SK-N-SH (cell line): Measurements from ENCODE around the gene PLCXD1. TPM values are rescaled to one million over a fixed set of nuclear protein-coding genes. Genes with fewer than 3 reads are reported as not detected.
"Not testable (repeated sequence)": the region's sequence is repeated elsewhere in the genome, so short reads cannot be mapped to it uniquely, and the experiment has no call there.

ENCODE experiments used
- CTCF ChIA-PET: fragments of 300-600, 350-600 bp; formaldehyde crosslinking; extraction: SDS; loops from one replicate; lab custom pipeline; 2021; lab: Yijun Ruan, JAX
- POLR2A ChIA-PET: fragments of 350-600 bp; sonication (Branson Sonifier 250); formaldehyde crosslinking; extraction: SDS; loops from one replicate; lab custom pipeline; 2020; ENCODE audit warnings: antibody characterized with exemption, inconsistent platforms; lab: Yijun Ruan, JAX
- DNase-seq: peaks from one replicate; pipeline ENCODE4 v3.0.0; 2012
- H2AFZ ChIP-seq: fragments of 200-600 bp; sonication (generic); 2 replicates; pipeline ENCODE4 v1.8.1; 2016; ENCODE audit warnings: antibody characterized with exemption, mild to moderate bottlenecking, low read depth
- H3F3A ChIP-seq: fragments of 200-600 bp; sonication (generic); replicated peaks from 2 replicates; pipeline ENCODE3; 2016; ENCODE audit warnings: antibody characterized with exemption, mild to moderate bottlenecking; ENCODE audit not compliant: insufficient read depth
- H3K27ac ChIP-seq, 2 experiments: fragments of 200-500 bp in 1 of 2; fragments of 200-600 bp in 1 of 2; sonication (Bioruptor generic) in 1 of 2; sonication (generic), shearing (Covaris generic) in 1 of 2; 2 replicates each; pipeline versions ENCODE4 v1.5.1 to v1.6.1; 2014 to 2016; ENCODE audit warnings: low read depth in 2 of 2, inconsistent platforms in 1 of 2, low read length in 1 of 2, mild to moderate bottlenecking in 1 of 2, mixed read lengths in 1 of 2
- H3K27me3 ChIP-seq: fragments of 200-600 bp; sonication (generic), shearing (Covaris generic); 2 replicates; pipeline ENCODE4 v1.6.1; 2016; ENCODE audit warnings: mixed run types; ENCODE audit not compliant: insufficient read depth
- H3K36me3 ChIP-seq, 2 experiments: fragments of 200-500 bp in 1 of 2; fragments of 200-600 bp in 1 of 2; sonication (Bioruptor generic) in 1 of 2; sonication (generic) in 1 of 2; replicated peaks in 1 of 2; 2 replicates each; pipeline versions ENCODE3 to v1.5.1; 2014 to 2016; ENCODE audit warnings: low read length in 1 of 2, mild to moderate bottlenecking in 1 of 2; ENCODE audit not compliant: insufficient read depth in 2 of 2, control insufficient read depth in 1 of 2
- H3K4me1 ChIP-seq, 2 experiments: fragments of 200-500 bp in 1 of 2; fragments of 200-600 bp in 1 of 2; sonication (Bioruptor generic) in 1 of 2; sonication (generic), shearing (Covaris generic) in 1 of 2; 2 replicates each; pipeline versions ENCODE4 v1.5.1 to v1.6.1; 2014 to 2016; ENCODE audit warnings: low read depth in 1 of 2, low read length in 1 of 2, mixed run types in 1 of 2; ENCODE audit not compliant: insufficient read depth in 2 of 2, control insufficient read depth in 1 of 2
- H3K4me2 ChIP-seq: fragments of 200-600 bp; sonication (generic), shearing (Covaris generic); 2 replicates; pipeline ENCODE4 v1.6.1; 2017; ENCODE audit warnings: mixed run types
- H3K4me3 ChIP-seq, 2 experiments: fragments of 200-500 bp in 1 of 2; fragments of 200-600 bp in 1 of 2; sonication (Bioruptor generic) in 1 of 2; sonication (generic), shearing (Covaris generic) in 1 of 2; 2 replicates each; pipeline versions ENCODE4 v1.5.1 to v1.8.1; 2014 to 2016; ENCODE audit warnings: low read depth in 2 of 2, inconsistent platforms in 1 of 2, low read length in 1 of 2, mild to moderate bottlenecking in 1 of 2, mixed read lengths in 1 of 2, moderate library complexity in 1 of 2
- H3K79me2 ChIP-seq: fragments of 200-600 bp; sonication (generic); 2 replicates; pipeline ENCODE4 v1.8.1; 2017; ENCODE audit warnings: mild to moderate bottlenecking; ENCODE audit not compliant: insufficient read depth
- H3K9ac ChIP-seq: fragments of 200-600 bp; sonication (generic); 2 replicates; pipeline ENCODE4 v1.6.1; 2017; ENCODE audit warnings: mixed run types
- H3K9me2 ChIP-seq: fragments of 200-600 bp; sonication (generic); 2 replicates; pipeline ENCODE4 v1.6.1; 2017; ENCODE audit warnings: mixed run types
- H3K9me3 ChIP-seq: fragments of 200-600 bp; sonication (generic); 2 replicates; pipeline ENCODE4 v1.6.1; 2017; ENCODE audit warnings: mixed run types, mild to moderate bottlenecking, moderate library complexity
- H4K20me1 ChIP-seq: fragments of 200-600 bp; sonication (generic); 2 replicates; pipeline ENCODE4 v1.6.1; 2017; ENCODE audit warnings: mild to moderate bottlenecking, mixed run types; ENCODE audit not compliant: insufficient read depth
- FOSL2 ChIP-seq: IDR thresholded peaks from 2 replicates; pipeline ENCODE4 v1.4.0; 2012; ENCODE audit warnings: low read depth, mild to moderate bottlenecking, moderate library complexity, borderline replicate concordance
- FOXM1 ChIP-seq: IDR thresholded peaks from 2 replicates; pipeline ENCODE4 v1.4.0; 2012; ENCODE audit warnings: low read depth, mild to moderate bottlenecking
- JUND ChIP-seq: IDR thresholded peaks from 2 replicates; pipeline ENCODE4 v1.4.0; 2012
- MAX ChIP-seq: IDR thresholded peaks from 2 replicates; pipeline ENCODE4 v1.4.0; 2012; ENCODE audit warnings: low read depth
- MXI1 ChIP-seq: IDR thresholded peaks from 2 replicates; pipeline ENCODE4 v1.6.1; 2012; ENCODE audit warnings: mild to moderate bottlenecking, low read depth, low read length, improper control_type of control experiment
- RXRA ChIP-seq: IDR thresholded peaks from 2 replicates; pipeline ENCODE4 v1.4.0; 2012; ENCODE audit warnings: low read depth, mild to moderate bottlenecking, borderline replicate concordance
- SIN3A ChIP-seq: IDR thresholded peaks from 2 replicates; pipeline ENCODE4 v1.6.1; 2012; ENCODE audit warnings: low read depth, mild to moderate bottlenecking, low read length, moderate library complexity, borderline replicate concordance
- USF1 ChIP-seq: IDR thresholded peaks from 2 replicates; pipeline ENCODE4 v1.4.0; 2012; ENCODE audit warnings: low read depth, borderline replicate concordance
- whole genome bisulfite sequencing: methylation state at CpG from one replicate; pipeline ENCODE4 v1.1.6; 2017; ENCODE audit warnings: low lambda C conversion rate; 5-methylcytosine and 5-hydroxymethylcytosine counted together
- polyA plus RNA-seq, 3 experiments: library from polyadenylated mRNA; depleted of rRNA; stranded (reverse); fragments of >200 nt; gene quantifications; 2 replicates each; pipeline ENCODE4 v1.2.3, GENCODE V29; 2012
- TF ChIP-seq, protein P1 (sequence below): IDR thresholded peaks from 2 replicates; pipeline ENCODE4; 2012

The PLCXD1 gene
- polyA plus RNA-seq, 1 of the 3 experiments (the other 2 are of a cell fraction), result 14.8 TPM

- Histone ChIP-seq H3K4me1 (no peaks in the 10 kb centered on the region), H3K9me3 (no peaks in the 10 kb centered on the region), H4K20me1 (peaks cover 14% of the 10 kb centered on the region; the same call in 1 of the 2 replicates), H3K27me3 (no peaks in the 10 kb centered on the region), H2AFZ (no peak overlapping the region), H3K9me2 (no peaks in the 10 kb centered on the region), H3K36me3 (peaks cover 18 to 25% of the 10 kb centered on the region in 2 experiments), H3K27ac (no peak overlapping the region), H3K4me2 (no peak overlapping the region), H3K79me2 (no peaks in the 10 kb centered on the region), H3K4me3 (no peak overlapping the region)
- DNase-seq, result no peak
- 95% methylated on average over 19 of the region's 19 CpGs for WGBS
- ChIA-PET CTCF (no interaction called here), POLR2A (no interaction called here)
- TF ChIP-seq SIN3A (no peak), JUND (no peak), MXI1 (no peak), MAX (no peak), RXRA (no peak), FOXM1 (no peak), USF1 (no peak), FOSL2 (no peak)
- TF ChIP-seq, protein P1, sequence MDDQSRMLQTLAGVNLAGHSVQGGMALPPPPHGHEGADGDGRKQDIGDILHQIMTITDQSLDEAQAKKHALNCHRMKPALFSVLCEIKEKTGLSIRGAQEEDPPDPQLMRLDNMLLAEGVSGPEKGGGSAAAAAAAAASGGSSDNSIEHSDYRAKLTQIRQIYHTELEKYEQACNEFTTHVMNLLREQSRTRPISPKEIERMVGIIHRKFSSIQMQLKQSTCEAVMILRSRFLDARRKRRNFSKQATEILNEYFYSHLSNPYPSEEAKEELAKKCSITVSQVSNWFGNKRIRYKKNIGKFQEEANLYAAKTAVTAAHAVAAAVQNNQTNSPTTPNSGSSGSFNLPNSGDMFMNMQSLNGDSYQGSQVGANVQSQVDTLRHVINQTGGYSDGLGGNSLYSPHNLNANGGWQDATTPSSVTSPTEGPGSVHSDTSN, result no peak
- TF ChIP-seq, all 33 proteins: peak for 0
- Histone ChIP-seq H3F3A (peaks cover 28% of the 10 kb centered on the region), H3K9ac (no peak overlapping the region)
Measured at GRCh38 chrX:302975-303374, 21.8 kb downstream of the PLCXD1 start.

- H3K9me2 ChIP-seq, H3K9ac ChIP-seq, DNase-seq, H2AFZ ChIP-seq, H3K27me3 ChIP-seq, H3K4me3 ChIP-seq, H3K4me2 ChIP-seq, H3K79me2 ChIP-seq, H3K9me3 ChIP-seq, H3K4me1 ChIP-seq, CTCF ChIA-PET, H3K27ac ChIP-seq, POLR2A ChIA-PET: not testable (repeated sequence)
- WGBS, result 97% methylated on average over 11 of the region's 12 CpGs
- peaks cover 14% of the 10 kb centered on the region; the same call in 1 of the 2 replicates for H4K20me1 ChIP-seq
- peaks cover 22 to 36% of the 10 kb centered on the region in 2 experiments for H3K36me3 ChIP-seq
- peaks cover 26% of the 10 kb centered on the region for H3F3A ChIP-seq
Measured at GRCh38 chrX:305781-306613, 24.8 kb downstream of the PLCXD1 start.

- CTCF ChIA-PET, H3K4me3 ChIP-seq, H3K9me2 ChIP-seq, POLR2A ChIA-PET, H3K4me1 ChIP-seq, H3K79me2 ChIP-seq, H2AFZ ChIP-seq, H3K27me3 ChIP-seq, H3K4me2 ChIP-seq, H3K9ac ChIP-seq, H3K27ac ChIP-seq, DNase-seq, H3K9me3 ChIP-seq: not testable (repeated sequence)
- WGBS, result 94% methylated on average over 2 of the region's 3 CpGs
- Histone ChIP-seq H4K20me1 (peaks cover 14% of the 10 kb centered on the region; the same call in 1 of the 2 replicates), H3K36me3 (peaks cover 22 to 43% of the 10 kb centered on the region in 2 experiments), H3F3A (peaks cover 25% of the 10 kb centered on the region)
Measured at GRCh38 chrX:306614-307251, 25.6 kb downstream of the PLCXD1 start.
